Muscle layer of colon (tissue), 2 donors: ENCODE results near the gene PREP.
"Not testable (repeated sequence)": the region's sequence is repeated elsewhere in the genome, so short reads cannot be mapped to it uniquely, and the experiment has no call there.

Experiments
- H3K27ac ChIP-seq: one replicate; pipeline ENCODE4 v1.7.0; 2013; ENCODE audit warnings: low read depth, mild to moderate bottlenecking, low read length, moderate library complexity
- H3K27me3 ChIP-seq, 2 donors: one replicate each; pipeline ENCODE4 v1.7.0; 2013; ENCODE audit warnings: low read length in 2 of 2, mild to moderate bottlenecking in 2 of 2; ENCODE audit not compliant: insufficient read depth in 2 of 2, control insufficient read depth in 1 of 2
- H3K36me3 ChIP-seq: one replicate; pipeline ENCODE4 v1.7.0; 2013; ENCODE audit warnings: mild to moderate bottlenecking, low read length; ENCODE audit not compliant: insufficient read depth
- H3K4me1 ChIP-seq: one replicate; pipeline ENCODE4 v1.7.0; 2013; ENCODE audit warnings: mild to moderate bottlenecking, low read length; ENCODE audit not compliant: insufficient read depth
- H3K4me3 ChIP-seq, 2 donors: one replicate each; pipeline ENCODE4 v1.7.0; 2013; ENCODE audit warnings: low read length in 2 of 2, low read depth in 1 of 2, mild to moderate bottlenecking in 1 of 2, moderate library complexity in 1 of 2
- H3K9ac ChIP-seq: one replicate; pipeline ENCODE4 v1.7.0; 2013; ENCODE audit warnings: low read length
- H3K9me3 ChIP-seq: one replicate; pipeline ENCODE4 v1.7.0; 2013; ENCODE audit warnings: mild to moderate bottlenecking, low read length
- donor health status: abdominal sarcoma.
- donor health status: Adenocarcinoma of cecum.

Gene PREP

GRCh38 chr6:105257340-105257739, 145.5 kb downstream of the PREP start:
- no peaks in the 10 kb centered on the region for H3K27me3 ChIP-seq
- no peak overlapping the region for H3K9ac ChIP-seq
- no peak overlapping the region for H3K4me3 ChIP-seq
- no peaks in the 10 kb centered on the region for H3K36me3 ChIP-seq
- no peaks in the 10 kb centered on the region for H3K4me1 ChIP-seq
- no peak overlapping the region for H3K27ac ChIP-seq
- H3K9me3 ChIP-seq: no peaks in the 10 kb centered on the region

DNA sequence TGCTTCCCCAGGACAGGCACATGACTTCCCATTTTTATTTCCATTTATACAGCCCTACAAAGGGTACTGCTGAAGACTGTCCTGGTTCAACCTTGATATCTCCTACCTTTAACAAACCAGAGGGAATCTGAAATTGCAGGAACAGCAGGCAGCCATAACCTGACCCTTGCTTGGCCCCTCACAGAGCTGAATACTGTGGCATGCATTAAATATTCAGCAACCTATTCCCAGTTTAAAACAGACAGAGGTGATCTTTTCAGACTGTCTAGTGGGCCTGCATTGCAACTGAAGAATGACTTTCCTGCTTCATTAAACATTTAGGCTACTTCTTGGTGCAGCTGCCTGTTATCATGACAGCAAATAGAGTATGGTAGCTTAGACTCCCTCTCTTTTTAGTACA, 146.3 kb downstream of the PREP start:
- no peak overlapping the region for H3K27ac ChIP-seq
- no peak overlapping the region for H3K4me3 ChIP-seq
- H3K4me1 ChIP-seq: no peaks in the 10 kb centered on the region
- no peaks in the 10 kb centered on the region for H3K36me3 ChIP-seq
- no peak overlapping the region for H3K9ac ChIP-seq
- no peaks in the 10 kb centered on the region for H3K27me3 ChIP-seq
- no peaks in the 10 kb centered on the region for H3K9me3 ChIP-seq

GRCh38 chr6:105253787-105254186, 149.1 kb downstream of the PREP start:
- no peak overlapping the region for H3K9ac ChIP-seq
- H3K36me3 ChIP-seq: no peaks in the 10 kb centered on the region
- H3K27ac ChIP-seq: no peak overlapping the region
- no peaks in the 10 kb centered on the region for H3K9me3 ChIP-seq
- no peaks in the 10 kb centered on the region for H3K27me3 ChIP-seq
- H3K4me3 ChIP-seq: no peak overlapping the region
- H3K4me1 ChIP-seq: no peaks in the 10 kb centered on the region

GRCh38 chr6:105251689-105252088, 151.2 kb downstream of the PREP start:
- Histone ChIP-seq H3K9ac (no peak overlapping the region), H3K9me3 (no peaks in the 10 kb centered on the region), H3K27me3 (no peaks in the 10 kb centered on the region), H3K27ac (no peak overlapping the region), H3K4me3 (no peak overlapping the region), H3K36me3 (no peaks in the 10 kb centered on the region), H3K4me1 (no peaks in the 10 kb centered on the region)

DNA sequence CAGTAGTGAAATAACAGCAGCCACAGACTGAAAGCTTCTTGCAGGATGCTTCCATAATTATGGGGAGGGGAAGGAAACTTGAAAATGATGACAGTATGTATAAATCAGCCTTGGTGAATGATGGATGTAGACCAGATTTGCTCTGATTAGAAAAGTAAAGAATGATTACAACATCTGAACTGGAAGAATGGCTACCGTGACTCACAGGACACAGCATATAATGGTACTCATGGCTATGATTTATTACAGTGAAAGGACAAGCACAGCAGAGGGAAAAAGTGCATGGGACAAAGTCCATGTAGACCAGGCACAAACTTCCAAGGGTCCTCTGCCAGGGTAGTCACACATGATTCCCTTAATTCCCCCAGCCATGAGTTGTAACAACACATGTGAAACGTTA, 152.3 kb downstream of the PREP start:
- no peak overlapping the region for H3K27ac ChIP-seq
- no peak overlapping the region for H3K9ac ChIP-seq
- no peaks in the 10 kb centered on the region for H3K9me3 ChIP-seq
- H3K4me3 ChIP-seq: no peak overlapping the region
- no peaks in the 10 kb centered on the region for H3K36me3 ChIP-seq
- H3K27me3 ChIP-seq: no peaks in the 10 kb centered on the region
- no peaks in the 10 kb centered on the region for H3K4me1 ChIP-seq

DNA sequence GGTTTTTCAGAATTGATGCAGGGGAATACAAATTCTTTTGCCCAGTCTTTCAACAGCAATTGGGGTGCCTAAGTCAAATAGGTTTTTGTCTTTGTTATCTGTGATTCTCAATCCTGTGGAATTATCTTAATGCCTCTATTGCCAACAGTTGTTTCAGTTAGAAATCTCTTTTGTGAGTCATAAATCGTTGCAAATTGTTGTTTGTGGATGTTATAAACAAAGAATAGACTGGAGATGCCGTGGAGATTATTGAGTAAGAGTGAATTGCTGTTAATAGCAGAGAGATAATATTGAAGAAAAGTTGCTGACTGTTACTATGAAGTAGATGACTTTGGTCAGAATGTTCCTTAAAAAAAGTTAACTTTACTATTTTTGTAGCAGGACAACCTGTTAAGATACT, 159.4 kb downstream of the PREP start:
- no peak overlapping the region for H3K27ac ChIP-seq
- H3K4me3 ChIP-seq: no peak overlapping the region
- no peak overlapping the region for H3K9ac ChIP-seq
- no peaks in the 10 kb centered on the region for H3K9me3 ChIP-seq
- no peaks in the 10 kb centered on the region for H3K27me3 ChIP-seq
- H3K4me1 ChIP-seq: no peaks in the 10 kb centered on the region
- H3K36me3 ChIP-seq: no peaks in the 10 kb centered on the region

DNA sequence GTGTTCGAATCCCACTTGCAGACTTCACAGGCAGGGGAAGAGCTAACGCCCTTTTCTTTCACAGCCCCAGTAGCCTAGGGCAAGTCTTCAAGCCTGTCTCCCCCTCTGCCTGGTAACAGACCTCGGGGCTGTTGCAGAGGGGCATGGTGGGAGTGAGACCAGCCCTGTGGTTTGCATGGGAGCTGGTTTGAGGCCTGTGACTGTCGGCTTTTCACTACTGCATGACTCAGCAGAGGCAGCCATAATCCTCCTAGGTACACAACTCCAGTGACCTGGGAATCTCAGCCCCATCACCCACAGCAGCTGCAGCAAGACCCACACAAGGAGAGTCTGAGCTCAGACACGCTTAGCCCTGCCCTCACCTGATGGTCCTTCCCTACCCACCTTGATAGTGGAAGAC, 167.7 kb downstream of the PREP start:
- Histone ChIP-seq H3K4me3 (no peak overlapping the region), H3K9me3 (no peaks in the 10 kb centered on the region), H3K27me3 (no peaks in the 10 kb centered on the region), H3K4me1 (no peaks in the 10 kb centered on the region), H3K27ac (no peak overlapping the region), H3K36me3 (no peaks in the 10 kb centered on the region), H3K9ac (no peak overlapping the region)

- H3K36me3 ChIP-seq, H3K9ac ChIP-seq, H3K4me1 ChIP-seq, H3K27me3 ChIP-seq, H3K9me3 ChIP-seq, H3K4me3 ChIP-seq, H3K27ac ChIP-seq: not testable (repeated sequence)
These were observed 171.1 kb downstream of the PREP start for GRCh38 chr6:105231771-105232170.
